ENCODE results near the gene GALNTL6.

DNA sequence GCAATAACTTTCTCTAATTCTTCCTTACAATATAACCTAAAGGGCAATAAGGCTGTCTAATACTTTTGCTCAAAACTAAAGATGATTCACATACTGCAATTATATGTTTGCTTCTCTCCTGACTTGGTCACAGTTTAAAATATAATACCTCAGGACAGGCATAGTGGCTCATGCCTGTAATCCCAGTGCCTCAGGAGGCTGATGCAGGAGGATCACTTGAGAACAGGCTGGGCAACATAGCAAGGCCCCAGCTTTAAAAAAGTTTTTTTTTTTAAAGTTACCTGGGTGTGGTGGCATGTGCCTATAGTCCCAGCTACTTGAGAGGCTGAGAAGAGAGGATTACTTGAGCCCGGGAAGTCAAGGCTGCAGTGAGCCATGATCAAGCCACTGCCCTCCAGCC, 1125.7 kb downstream of the GALNTL6 start:
- TF ChIP-seq, protein P1, sequence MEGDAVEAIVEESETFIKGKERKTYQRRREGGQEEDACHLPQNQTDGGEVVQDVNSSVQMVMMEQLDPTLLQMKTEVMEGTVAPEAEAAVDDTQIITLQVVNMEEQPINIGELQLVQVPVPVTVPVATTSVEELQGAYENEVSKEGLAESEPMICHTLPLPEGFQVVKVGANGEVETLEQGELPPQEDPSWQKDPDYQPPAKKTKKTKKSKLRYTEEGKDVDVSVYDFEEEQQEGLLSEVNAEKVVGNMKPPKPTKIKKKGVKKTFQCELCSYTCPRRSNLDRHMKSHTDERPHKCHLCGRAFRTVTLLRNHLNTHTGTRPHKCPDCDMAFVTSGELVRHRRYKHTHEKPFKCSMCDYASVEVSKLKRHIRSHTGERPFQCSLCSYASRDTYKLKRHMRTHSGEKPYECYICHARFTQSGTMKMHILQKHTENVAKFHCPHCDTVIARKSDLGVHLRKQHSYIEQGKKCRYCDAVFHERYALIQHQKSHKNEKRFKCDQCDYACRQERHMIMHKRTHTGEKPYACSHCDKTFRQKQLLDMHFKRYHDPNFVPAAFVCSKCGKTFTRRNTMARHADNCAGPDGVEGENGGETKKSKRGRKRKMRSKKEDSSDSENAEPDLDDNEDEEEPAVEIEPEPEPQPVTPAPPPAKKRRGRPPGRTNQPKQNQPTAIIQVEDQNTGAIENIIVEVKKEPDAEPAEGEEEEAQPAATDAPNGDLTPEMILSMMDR (IDR thresholded peaks at IDR 0.05; ENCODE audit: poor library complexity, severe bottlenecking), result no peak
- TF ChIP-seq, protein P2, sequence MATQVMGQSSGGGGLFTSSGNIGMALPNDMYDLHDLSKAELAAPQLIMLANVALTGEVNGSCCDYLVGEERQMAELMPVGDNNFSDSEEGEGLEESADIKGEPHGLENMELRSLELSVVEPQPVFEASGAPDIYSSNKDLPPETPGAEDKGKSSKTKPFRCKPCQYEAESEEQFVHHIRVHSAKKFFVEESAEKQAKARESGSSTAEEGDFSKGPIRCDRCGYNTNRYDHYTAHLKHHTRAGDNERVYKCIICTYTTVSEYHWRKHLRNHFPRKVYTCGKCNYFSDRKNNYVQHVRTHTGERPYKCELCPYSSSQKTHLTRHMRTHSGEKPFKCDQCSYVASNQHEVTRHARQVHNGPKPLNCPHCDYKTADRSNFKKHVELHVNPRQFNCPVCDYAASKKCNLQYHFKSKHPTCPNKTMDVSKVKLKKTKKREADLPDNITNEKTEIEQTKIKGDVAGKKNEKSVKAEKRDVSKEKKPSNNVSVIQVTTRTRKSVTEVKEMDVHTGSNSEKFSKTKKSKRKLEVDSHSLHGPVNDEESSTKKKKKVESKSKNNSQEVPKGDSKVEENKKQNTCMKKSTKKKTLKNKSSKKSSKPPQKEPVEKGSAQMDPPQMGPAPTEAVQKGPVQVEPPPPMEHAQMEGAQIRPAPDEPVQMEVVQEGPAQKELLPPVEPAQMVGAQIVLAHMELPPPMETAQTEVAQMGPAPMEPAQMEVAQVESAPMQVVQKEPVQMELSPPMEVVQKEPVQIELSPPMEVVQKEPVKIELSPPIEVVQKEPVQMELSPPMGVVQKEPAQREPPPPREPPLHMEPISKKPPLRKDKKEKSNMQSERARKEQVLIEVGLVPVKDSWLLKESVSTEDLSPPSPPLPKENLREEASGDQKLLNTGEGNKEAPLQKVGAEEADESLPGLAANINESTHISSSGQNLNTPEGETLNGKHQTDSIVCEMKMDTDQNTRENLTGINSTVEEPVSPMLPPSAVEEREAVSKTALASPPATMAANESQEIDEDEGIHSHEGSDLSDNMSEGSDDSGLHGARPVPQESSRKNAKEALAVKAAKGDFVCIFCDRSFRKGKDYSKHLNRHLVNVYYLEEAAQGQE (IDR thresholded peaks at IDR 0.05; ENCODE audit: borderline replicate concordance), result no peak
- no peak for TF ChIP-seq POLR2AphosphoS5 (IDR thresholded peaks at IDR 0.05)
- TF ChIP-seq TAF1 (IDR thresholded peaks at IDR 0.05; ENCODE audit: low read depth), result no peak
